ENCODE measurements around the gene CSTPP1. TPM values are rescaled to one million over a fixed set of nuclear protein-coding genes. Genes with fewer than 3 reads are reported as not detected.

The CSTPP1 gene
- total and polyA plus RNA-seq, 2 of the 8 experiments (the other 6 are each of a cell fraction or from before 2014, with no cell fraction given): 24.2 to 28.7 TPM

DNA sequence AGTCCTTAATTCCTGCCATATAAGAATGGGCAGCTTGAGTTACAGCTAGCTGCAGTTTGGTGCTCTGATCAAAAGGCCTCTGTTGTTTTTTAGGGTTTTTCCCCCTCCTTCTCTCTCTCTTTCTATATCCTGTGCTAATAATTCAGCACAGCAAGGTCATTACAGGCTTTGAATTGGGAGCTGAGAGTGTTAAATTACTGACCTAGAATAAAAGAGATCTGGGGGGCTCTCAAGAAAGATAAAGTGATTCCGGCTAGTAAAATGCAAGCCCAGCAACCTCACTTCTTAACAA, 84.9 kb downstream of the CSTPP1 start:
- TF ChIP-seq CHD2 (IDR thresholded peaks at IDR 0.05; ENCODE audit: low read length): no peak
- no peak for TF ChIP-seq RNF2 (IDR thresholded peaks at IDR 0.05; ENCODE audit: borderline replicate concordance, low read depth, low read length, missing control alignments, poor library complexity, severe bottlenecking)
- no peak for TF ChIP-seq CHD1 (IDR thresholded peaks at IDR 0.05; ENCODE audit: low read depth, low read length)
- TF ChIP-seq, protein P1, sequence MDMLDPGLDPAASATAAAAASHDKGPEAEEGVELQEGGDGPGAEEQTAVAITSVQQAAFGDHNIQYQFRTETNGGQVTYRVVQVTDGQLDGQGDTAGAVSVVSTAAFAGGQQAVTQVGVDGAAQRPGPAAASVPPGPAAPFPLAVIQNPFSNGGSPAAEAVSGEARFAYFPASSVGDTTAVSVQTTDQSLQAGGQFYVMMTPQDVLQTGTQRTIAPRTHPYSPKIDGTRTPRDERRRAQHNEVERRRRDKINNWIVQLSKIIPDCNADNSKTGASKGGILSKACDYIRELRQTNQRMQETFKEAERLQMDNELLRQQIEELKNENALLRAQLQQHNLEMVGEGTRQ (IDR thresholded peaks at IDR 0.05; ENCODE audit: low read length): no peak
- TF ChIP-seq JUN (IDR thresholded peaks at IDR 0.05; ENCODE audit: low read depth, low read length): no peak
- TF ChIP-seq RXRA (IDR thresholded peaks at IDR 0.05; ENCODE audit: insufficient read depth, low read depth, low read length): no peak
- TF ChIP-seq, protein P2, sequence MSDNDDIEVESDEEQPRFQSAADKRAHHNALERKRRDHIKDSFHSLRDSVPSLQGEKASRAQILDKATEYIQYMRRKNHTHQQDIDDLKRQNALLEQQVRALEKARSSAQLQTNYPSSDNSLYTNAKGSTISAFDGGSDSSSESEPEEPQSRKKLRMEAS (IDR thresholded peaks at IDR 0.05): no peak
- no peak for TF ChIP-seq JUND (IDR thresholded peaks at IDR 0.05; ENCODE audit: low read length)
- TF ChIP-seq SIX5 (IDR thresholded peaks at IDR 0.05; ENCODE audit: low read depth, low read length): no peak
- ChIA-PET CTCF (ENCODE audit: partially characterized antibody) (interaction anchor here (1.0 to 2.1 kb wide), 7 partner anchors 9 to 141 kb away, joined by 3 to 9 read pairs (median 3); no protein-coding TSS in a partner anchor), POLR2A (ENCODE audit: partially characterized antibody) (no interaction called here)
- no peaks in the 10 kb centered on the region for H3K36me3 ChIP-seq (ENCODE audit: control insufficient read depth in 2 of 4, insufficient read depth in 4 of 4, low read length in 3 of 4)
- H2BK20ac ChIP-seq (ENCODE audit: low read length): no peak overlapping the region
- H2BK120ac ChIP-seq (replicated peaks; ENCODE audit: low read depth, low read length): no peak overlapping the region
- H3K79me2 ChIP-seq (ENCODE audit: control insufficient read depth in 1 of 2, insufficient read depth in 2 of 2, low read length in 2 of 2): no peaks in the 10 kb centered on the region
- no peak overlapping the region for H4K5ac ChIP-seq (ENCODE audit: insufficient read length, low read depth, low read length)
- no peak overlapping the region for H3K4me3 ChIP-seq (ENCODE audit: extremely low read depth in 1 of 4, insufficient read depth in 2 of 4, low read depth in 3 of 4, low read length in 4 of 4)
- no peak for FAIRE-seq
- H2BK5ac ChIP-seq (ENCODE audit: low read depth, low read length): no peak overlapping the region
- H3K4ac ChIP-seq (replicated peaks; ENCODE audit: insufficient read length, low read depth, low read length): no peak overlapping the region
- H3K18ac ChIP-seq (ENCODE audit: extremely low read depth, low read length): no peak overlapping the region
- H3K4me1 ChIP-seq (replicated peaks in 1 of 4; ENCODE audit: control insufficient read depth in 3 of 4, insufficient read depth in 4 of 4, low read length in 3 of 4): peaks cover 0 to 6% (median 3%) of the 10 kb centered on the region in 4 experiments; a peak in 3 of 7 replicates
- H3K56ac ChIP-seq (replicated peaks; ENCODE audit: insufficient read length, low read depth, low read length): no peak overlapping the region
- 76% methylated on average over 1 of the region's 1 CpG; no CpG with 5 or more reads in 1 of the 2 experiments for WGBS, 2 experiments (ENCODE audit: extremely low coverage in 1 of 2, insufficient coverage in 1 of 2, insufficient read length in 1 of 2, insufficient replicate concordance in 2 of 2, low coverage in 1 of 2, low lambda C conversion rate in 2 of 2, missing lambda C conversion rate in 1 of 2)
- no peaks in the 10 kb centered on the region for H3K27me3 ChIP-seq (replicated peaks in 1 of 4; ENCODE audit: control insufficient read depth in 3 of 4, extremely low read depth in 1 of 4, insufficient read depth in 3 of 4, low read length in 3 of 4)
- no peak overlapping the region for H2AFZ ChIP-seq (ENCODE audit: low read length)
- no peak overlapping the region for H3K23ac ChIP-seq (ENCODE audit: insufficient read length)
- no peak overlapping the region for H3K14ac ChIP-seq (ENCODE audit: insufficient read length)
- DNase-seq (ENCODE audit: low read depth in 1 of 2, low spot score in 2 of 2): no peak
- H2AK5ac ChIP-seq (ENCODE audit: low read depth, low read length): no peak overlapping the region
- no peaks in the 10 kb centered on the region for H3K79me1 ChIP-seq (ENCODE audit: low read depth, low read length)
- peak overlapping the region in 1 of 2 experiments; percentile 42; a peak in 1 of 4 replicates for H3K4me2 ChIP-seq (ENCODE audit: insufficient read depth in 1 of 2, low read depth in 2 of 2, low read length in 2 of 2)
- H3K23me2 ChIP-seq (ENCODE audit: low read depth, low read length): no peaks in the 10 kb centered on the region
- no peak overlapping the region for H3K9ac ChIP-seq (replicated peaks in 1 of 4; ENCODE audit: extremely low read depth in 1 of 4, low read depth in 3 of 4, low read length in 3 of 4)
- H4K20me1 ChIP-seq (replicated peaks in 1 of 2; ENCODE audit: control insufficient read depth in 1 of 2, insufficient read depth in 2 of 2, low read length in 2 of 2): no peaks in the 10 kb centered on the region
- H4K91ac ChIP-seq (replicated peaks; ENCODE audit: insufficient read length, low read length): no peak overlapping the region
- H3K27ac ChIP-seq (ENCODE audit: low read depth, low read length): no peak overlapping the region
- H2BK12ac ChIP-seq (ENCODE audit: low read depth, low read length): no peak overlapping the region
- H4K8ac ChIP-seq (ENCODE audit: extremely low read depth, insufficient read depth, low read length): no peak overlapping the region
- H2BK15ac ChIP-seq (ENCODE audit: low read length): no peak overlapping the region
- no peaks in the 10 kb centered on the region for H3K9me3 ChIP-seq (ENCODE audit: insufficient read depth in 2 of 2, low read depth in 1 of 2, low read length in 1 of 2)
